MM.1S (cell line): Measurements from ENCODE around the gene ST6GALNAC2.

Experiments used
- CTCF ChIP-seq: fragments of 300-600 bp; sonication (generic); IDR thresholded peaks from 2 replicates; pipeline ENCODE4 v1.5.1; 2016; ENCODE audit warnings: antibody characterized with exemption, low read length, mixed read lengths
- EZH2 ChIP-seq: fragments of 300-600 bp; sonication (generic); optimal IDR thresholded peaks from 2 replicates; pipeline ENCODE3; 2017; ENCODE audit warnings: low read depth, mild to moderate bottlenecking, antibody characterized with exemption, low read length, mixed read lengths

GRCh38 chr17:76566613-76566943 lies 19.1 kb downstream of the ST6GALNAC2 start:
- TF ChIP-seq CTCF: no peak
- no peak for TF ChIP-seq EZH2
